GM12872 (cell line): ENCODE measurements around the gene TBX1.

Source experiments
- CTCF ChIP-seq: IDR thresholded peaks from 3 replicates; pipeline ENCODE4 v1.5.1; 2011; ENCODE audit warnings: low read depth, mild to moderate bottlenecking, low read length, moderate library complexity; ENCODE audit not compliant: insufficient read depth

The TBX1 gene

GRCh38 chr22:19807914-19808872 lies 47.6 kb downstream of the TBX1 start:
- no peak for TF ChIP-seq CTCF

- TF ChIP-seq CTCF: no peak
These were observed 48.4 kb downstream of the TBX1 start for GRCh38 chr22:19808873-19809478.

- no peak for TF ChIP-seq CTCF
These were observed 49.2 kb downstream of the TBX1 start for GRCh38 chr22:19809741-19810140.

- TF ChIP-seq CTCF: no peak
These were observed 50.0 kb downstream of the TBX1 start for GRCh38 chr22:19810381-19811201.

- TF ChIP-seq CTCF: no peak
These were observed 50.6 kb downstream of the TBX1 start for GRCh38 chr22:19811211-19811621.

GRCh38 chr22:19811811-19812771 lies 51.5 kb downstream of the TBX1 start:
- no peak for TF ChIP-seq CTCF
